Activated CD4-positive, alpha-beta T cell treated with anti-CD3 and anti-CD28 coated beads for 24 hours (primary cell): ENCODE measurements around the gene KLRF1.

Experiments used
- DNase-seq, 2 donors: peaks; one replicate each; pipeline ENCODE4 v3.0.0-alpha.2; 2020; ENCODE audit warnings: low read depth in 2 of 2

KLRF1 gene, protein sequence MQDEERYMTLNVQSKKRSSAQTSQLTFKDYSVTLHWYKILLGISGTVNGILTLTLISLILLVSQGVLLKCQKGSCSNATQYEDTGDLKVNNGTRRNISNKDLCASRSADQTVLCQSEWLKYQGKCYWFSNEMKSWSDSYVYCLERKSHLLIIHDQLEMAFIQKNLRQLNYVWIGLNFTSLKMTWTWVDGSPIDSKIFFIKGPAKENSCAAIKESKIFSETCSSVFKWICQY

DNA sequence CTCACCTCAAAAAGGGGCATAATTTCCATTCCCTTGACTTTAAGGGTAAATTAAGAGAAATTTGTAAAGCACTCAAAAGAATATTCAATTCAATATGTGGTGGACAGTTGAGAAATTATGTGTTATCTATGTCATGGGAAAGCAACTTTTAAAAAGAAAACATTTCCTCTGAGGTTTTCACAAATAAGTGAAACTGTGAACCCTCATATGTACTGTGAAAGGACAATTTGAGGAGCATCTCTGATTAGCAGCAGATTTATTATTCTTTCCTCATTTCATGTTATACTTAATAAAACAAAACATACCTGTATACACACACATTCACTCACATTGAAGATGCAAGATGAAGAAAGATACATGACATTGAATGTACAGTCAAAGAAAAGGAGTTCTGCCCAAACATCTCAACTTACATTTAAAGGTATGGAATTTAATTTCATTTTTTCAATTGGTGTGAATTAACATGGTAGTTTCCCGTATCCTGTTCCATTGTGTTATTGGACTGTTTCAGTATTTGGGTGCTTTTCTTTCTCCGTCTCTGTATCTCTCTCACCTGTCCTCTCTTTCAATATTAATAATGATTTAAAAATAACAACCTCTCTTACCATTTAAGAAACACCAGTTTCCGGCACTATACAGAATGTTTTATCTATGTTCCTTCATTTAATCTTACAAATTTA, at the start of gene KLRF1:
Gene KLRF1, plus strand, starts transcription at position 273 of the 680 bp plus-strand sequence. Its CDS starts 64 bp downstream, at position 337.
- DNase-seq: no peak

GRCh38 chr12:9779209-9779608, 48.1 kb upstream of the KLRF1 start:
- no peak for DNase-seq

- no peak for DNase-seq
Measured at GRCh38 chr12:9781360-9781759, 45.9 kb upstream of the KLRF1 start.

DNA sequence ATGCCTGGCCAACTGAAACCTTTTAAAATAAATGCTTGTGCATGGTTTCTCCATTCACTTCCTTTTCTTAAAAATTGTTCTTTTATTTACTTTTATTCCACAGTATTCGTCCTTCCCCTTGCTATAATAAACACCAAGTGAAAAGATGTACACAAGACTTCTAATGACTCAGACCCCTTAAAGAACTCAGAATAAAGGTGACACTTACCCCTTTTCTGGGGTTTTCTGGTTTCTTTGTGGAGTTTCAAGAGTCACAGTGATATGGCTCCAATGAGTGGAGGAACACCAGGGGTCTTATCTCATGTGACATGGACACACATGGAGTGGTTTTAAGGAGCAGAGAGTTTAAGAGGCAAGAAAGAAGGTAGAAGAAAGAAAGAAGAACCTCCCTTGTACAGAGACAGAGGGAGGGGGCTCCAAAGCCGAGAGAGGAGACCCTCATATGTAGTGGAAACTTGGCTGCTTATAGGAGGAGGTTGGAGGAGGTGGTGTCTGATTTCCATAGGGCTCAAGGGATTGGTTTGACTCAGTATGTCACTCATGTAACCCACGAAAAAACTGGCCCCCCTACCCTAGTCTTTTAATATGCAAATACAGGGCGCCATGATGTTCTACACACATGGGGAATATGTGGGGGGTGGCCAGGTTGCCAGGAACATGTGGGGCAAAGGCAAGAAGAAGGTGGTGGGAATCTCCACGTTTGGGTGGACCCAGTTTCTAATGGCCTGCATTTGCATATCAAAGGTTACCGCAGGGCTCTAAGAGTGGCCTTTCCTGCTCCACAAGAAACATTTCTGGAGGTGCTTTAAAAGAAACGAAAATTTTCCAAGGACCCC, 44.5 kb upstream of the KLRF1 start:
- no peak for DNase-seq

- DNase-seq: no peak
Measured at GRCh38 chr12:9784326-9784725, 43.0 kb upstream of the KLRF1 start.

GRCh38 chr12:9784816-9785215, 42.5 kb upstream of the KLRF1 start:
- no peak for DNase-seq

GRCh38 chr12:9786726-9787717, 40.3 kb upstream of the KLRF1 start:
- DNase-seq: no peak

DNA sequence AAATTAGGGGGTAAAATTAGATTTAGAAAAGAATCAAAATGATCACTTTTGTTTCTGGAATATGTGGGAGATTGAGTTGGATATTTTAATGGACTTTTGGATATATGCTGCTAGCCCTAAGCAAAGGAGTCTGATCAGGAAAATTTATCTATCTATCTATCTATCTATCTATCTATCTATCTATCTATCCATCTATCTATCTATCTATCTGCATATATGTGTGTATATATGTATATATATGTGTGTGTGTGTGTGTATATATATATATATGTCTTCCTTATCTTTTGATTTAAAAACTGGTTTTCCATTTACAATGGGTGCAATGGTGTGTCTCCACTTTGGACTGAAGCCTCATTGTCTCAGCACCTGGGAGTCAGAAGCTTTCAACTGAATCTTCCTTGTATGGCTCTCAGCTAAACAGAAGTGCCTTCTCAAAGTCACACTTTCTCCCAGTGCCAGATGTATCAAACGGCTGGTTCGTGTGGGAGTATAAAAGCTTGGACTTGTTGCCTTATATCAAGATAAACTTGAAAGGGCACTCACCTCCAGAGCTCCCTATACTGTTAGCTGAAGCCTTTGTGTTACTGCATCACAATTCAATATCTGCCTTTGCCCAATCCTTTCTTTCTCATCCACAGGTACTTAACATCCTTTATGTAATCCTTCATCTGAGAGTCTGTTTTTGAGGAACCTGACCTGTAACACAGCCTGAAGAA, 34.9 kb upstream of the KLRF1 start:
- DNase-seq: no peak

DNA sequence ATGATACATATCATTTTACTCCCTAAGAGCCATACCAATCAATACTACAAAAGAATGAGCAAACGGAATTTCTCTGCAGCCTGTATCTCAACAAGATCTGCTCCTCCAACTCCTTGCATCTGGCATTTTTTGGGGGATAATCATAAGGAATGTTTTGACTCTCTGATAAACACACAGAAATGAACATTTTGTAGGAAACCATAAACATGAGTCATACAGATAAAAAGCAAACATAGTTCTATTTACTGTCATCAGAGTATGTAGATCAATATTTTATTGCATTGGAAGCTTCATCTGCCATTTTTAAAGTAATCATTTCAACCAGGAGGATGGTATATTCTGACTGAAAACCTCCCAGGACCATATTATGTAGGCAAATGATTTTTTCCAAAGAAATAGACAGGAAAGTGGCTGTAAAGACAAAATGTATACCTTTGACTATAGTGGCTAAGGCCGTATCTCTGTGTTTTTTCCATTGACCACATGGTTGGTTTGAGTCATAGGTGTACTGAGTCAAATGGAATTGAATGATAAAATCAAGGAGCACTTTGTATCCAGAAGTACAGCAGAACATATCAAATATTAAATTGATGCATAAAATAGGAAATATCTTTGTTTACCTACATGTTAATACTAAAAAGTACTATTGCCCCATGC, 34.2 kb upstream of the KLRF1 start:
- no peak for DNase-seq

DNA sequence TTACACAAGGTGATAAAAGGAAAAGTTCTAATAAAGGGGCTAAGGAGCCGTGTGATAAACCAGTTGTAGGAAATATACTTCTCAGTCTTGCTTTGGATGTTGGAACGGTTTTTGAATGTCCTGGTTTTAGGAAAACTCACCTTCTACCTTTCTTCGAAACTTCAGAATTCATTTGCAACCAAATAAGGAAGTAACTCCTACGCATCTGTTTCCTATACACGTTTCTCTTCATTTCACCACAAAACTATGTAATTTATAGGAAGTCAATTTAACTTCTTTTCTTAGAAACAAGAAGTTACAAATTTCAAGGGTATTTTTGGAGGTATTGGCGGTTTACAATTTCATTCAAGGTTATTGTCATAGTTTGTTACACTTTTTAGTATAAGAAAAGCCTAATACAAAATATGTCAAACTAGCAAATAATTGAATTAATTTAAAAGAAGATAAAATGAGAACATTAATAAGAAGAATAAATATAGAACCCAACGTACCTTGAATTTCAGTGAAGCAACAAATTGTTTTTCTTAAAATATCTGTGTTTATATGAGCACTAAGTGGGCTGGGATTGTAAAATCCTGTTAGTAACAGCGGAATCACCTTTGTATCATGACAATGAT, 33.4 kb upstream of the KLRF1 start:
- no peak for DNase-seq

DNA sequence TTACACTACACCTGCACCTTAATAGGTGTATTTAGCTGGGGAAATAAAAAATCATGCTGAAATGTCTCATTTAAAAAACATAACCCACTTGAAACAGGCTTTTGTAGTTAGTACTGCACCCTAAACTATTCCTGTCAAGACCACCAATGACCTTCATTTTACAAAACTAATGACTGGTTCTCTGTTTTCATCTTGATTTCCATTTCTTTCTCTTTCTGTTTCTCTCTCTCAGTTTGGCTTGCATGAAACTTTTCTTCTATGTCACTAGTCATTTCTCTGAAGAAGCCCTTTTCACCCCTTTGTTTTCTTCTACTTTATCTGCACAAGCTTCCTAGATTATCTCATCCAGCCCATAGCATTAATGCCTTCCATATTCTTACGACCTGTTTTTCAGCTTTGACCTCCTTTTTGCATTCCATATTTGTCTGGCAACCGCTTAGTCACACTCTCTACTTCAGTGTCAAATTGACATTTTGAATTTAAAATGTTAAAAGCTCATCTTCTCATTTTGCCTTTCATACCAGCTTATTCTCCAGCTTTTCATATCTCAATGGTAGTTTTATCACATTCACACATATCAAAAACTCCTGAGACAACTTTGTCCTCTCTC, 32.7 kb upstream of the KLRF1 start:
- no peak for DNase-seq

- DNase-seq: no peak
Measured at GRCh38 chr12:9795945-9796344, 31.3 kb upstream of the KLRF1 start.

- DNase-seq: no peak
Measured at GRCh38 chr12:9796346-9796745, 30.9 kb upstream of the KLRF1 start.

GRCh38 chr12:9796971-9797370, 30.3 kb upstream of the KLRF1 start:
- no peak for DNase-seq

GRCh38 chr12:9797722-9798619, 29.3 kb upstream of the KLRF1 start:
- DNase-seq: peak; percentile 28 to 42

GRCh38 chr12:9799961-9800360, 27.3 kb upstream of the KLRF1 start:
- no peak for DNase-seq

DNA sequence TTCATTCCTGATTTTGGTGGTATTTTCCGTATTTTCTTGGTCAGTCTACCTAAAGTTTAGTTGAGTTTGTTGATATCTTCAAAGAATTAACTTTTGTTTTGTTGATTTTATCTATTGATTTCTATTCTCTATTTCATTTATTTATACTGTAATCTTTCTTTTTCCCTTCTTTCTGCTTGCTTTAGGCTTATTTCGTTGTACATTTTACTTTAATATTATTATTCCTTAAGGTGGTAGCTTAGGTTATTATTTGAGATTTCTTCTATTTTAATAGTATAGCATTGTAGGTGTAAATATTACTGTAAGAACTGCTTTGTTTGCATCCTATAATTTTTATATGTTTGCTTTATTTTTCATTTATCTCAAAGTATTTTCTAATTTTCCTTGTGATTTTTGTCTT, 21.4 kb upstream of the KLRF1 start:
- DNase-seq: no peak

DNA sequence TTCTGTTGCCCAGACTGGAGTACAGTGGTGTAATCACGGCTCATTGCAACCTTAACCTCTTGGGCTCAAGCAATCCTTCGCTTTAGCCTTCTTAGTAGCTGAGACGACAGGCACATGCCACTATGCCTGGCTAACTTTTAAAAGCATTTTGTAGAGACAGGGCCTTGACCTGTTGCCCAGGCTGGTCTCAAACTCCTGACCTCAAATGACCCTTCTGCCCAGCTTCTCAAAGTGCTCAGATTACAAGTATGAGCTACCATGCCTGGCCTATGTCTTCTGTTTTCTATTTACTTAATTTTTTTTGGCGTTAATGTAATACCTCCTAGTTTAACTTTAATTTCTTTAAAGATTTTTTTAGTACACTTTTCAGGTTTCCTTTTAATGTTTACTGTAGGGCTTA, 20.6 kb upstream of the KLRF1 start:
- DNase-seq: no peak
